ENCODE results near the gene BOLA3. TPM values are rescaled to one million over a fixed set of nuclear protein-coding genes. Genes with fewer than 3 reads are reported as not detected.

Gene BOLA3
- total and polyA plus RNA-seq, 2 of the 4 experiments (the other 2 are of a cell fraction) = 13.3 to 39.5 TPM

DNA sequence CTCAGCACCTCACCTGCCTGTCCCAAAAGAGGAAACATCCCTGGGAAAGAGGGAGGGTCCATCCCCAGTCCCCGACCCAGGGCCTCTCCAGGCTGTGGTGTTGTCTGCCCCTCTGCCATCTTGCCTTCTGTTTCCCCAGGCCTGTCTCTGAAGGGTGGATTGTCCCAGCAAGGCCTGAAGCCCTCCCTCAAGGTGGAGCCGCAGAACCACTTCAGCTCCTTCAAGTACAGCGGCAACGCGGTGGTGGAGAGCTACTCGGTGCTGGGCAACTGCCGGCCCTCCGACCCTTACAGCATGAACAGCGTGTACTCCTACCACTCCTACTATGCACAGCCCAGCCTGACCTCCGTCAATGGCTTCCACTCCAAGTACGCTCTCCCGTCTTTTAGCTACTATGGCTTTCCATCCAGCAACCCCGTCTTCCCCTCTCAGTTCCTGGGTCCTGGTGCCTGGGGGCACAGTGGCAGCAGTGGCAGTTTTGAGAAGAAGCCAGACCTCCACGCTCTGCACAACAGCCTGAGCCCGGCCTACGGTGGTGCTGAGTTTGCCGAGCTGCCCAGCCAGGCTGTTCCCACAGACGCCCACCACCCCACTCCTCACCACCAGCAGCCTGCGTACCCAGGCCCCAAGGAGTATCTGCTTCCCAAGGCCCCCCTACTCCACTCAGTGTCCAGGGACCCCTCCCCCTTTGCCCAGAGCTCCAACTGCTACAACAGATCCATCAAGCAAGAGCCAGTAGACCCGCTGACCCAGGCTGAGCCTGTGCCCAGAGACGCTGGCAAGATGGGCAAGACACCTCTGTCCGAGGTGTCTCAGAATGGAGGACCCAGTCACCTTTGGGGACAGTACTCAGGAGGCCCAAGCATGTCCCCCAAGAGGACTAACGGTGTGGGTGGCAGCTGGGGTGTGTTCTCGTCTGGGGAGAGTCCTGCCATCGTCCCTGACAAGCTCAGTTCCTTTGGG is 47.2 kb downstream of the BOLA3 start:
- Histone ChIP-seq H3K4ac (ENCODE audit: low read depth, low read length) (no peak overlapping the region), H4K91ac (ENCODE audit: insufficient read depth, low read depth, low read length) (no peak overlapping the region), H2BK120ac (ENCODE audit: low read depth, low read length) (no peak overlapping the region), H3K14ac (replicated peaks; ENCODE audit: low read depth, low read length) (no peak overlapping the region), H2BK15ac (ENCODE audit: low read depth, low read length) (no peak overlapping the region), H3K23ac (ENCODE audit: low read depth, low read length) (no peak overlapping the region), H2AFZ (replicated peaks; ENCODE audit: low read length, poor library complexity) (no peak overlapping the region), H3K56ac (ENCODE audit: extremely low read depth, insufficient read depth, low read length) (no peak overlapping the region), H4K8ac (ENCODE audit: low read depth in 2 of 2, low read length in 2 of 2) (no peak overlapping the region), H3K9me3 (ENCODE audit: control insufficient read depth, insufficient read depth, low read length) (no peaks in the 10 kb centered on the region), H3K79me1 (ENCODE audit: low read depth in 1 of 2, low read length in 2 of 2) (0 out of 4 replicates have a peak, but pooled peaks cover 0 to 3% of the 10 kb centered on the region in 2 experiments), H2AK5ac (ENCODE audit: low read depth, low read length) (no peak overlapping the region), H3K9me1 (ENCODE audit: insufficient read depth, low read length) (no peaks in the 10 kb centered on the region), H3K4me2 (ENCODE audit: low read depth, low read length) (no peak overlapping the region), H3K4me1 (ENCODE audit: control insufficient read depth, insufficient read depth, low read length) (no peaks in the 10 kb centered on the region), H3K18ac (ENCODE audit: low read depth, low read length) (no peak overlapping the region), H3K9ac (ENCODE audit: low read depth, low read length) (no peak overlapping the region), H3K27ac (ENCODE audit: insufficient read depth, low read length) (no peak overlapping the region), H2BK20ac (ENCODE audit: low read depth, low read length) (no peak overlapping the region), H3K36me3 (ENCODE audit: control insufficient read depth, insufficient read depth, low read length) (peaks cover 47% of the 10 kb centered on the region), H3K27me3 (ENCODE audit: control insufficient read depth, insufficient read depth, low read length) (no peaks in the 10 kb centered on the region), H4K20me1 (ENCODE audit: insufficient read depth, low read length) (no peaks in the 10 kb centered on the region), H2BK5ac (ENCODE audit: low read depth, low read length, poor library complexity, severe bottlenecking) (no peak overlapping the region), H3K4me3 (ENCODE audit: insufficient read depth, low read depth, low read length) (no peak overlapping the region), H4K5ac (ENCODE audit: low read depth, low read length) (no peak overlapping the region), H2AK9ac (replicated peaks; ENCODE audit: low read depth, low read length, poor library complexity) (no peak overlapping the region)
- WGBS, 2 experiments (ENCODE audit: extremely low coverage in 2 of 2, insufficient read length in 1 of 2) = 93% methylated on average over 14 of the region's 25 CpGs; no CpG with 5 or more reads in 1 of the 2 experiments
- BruUV-seq (replicated peaks) = no TSS peak
- intact Hi-C loops (cut with micrococcal nuclease) (no loop called here), dilution Hi-C loops (cut with HindIII; ENCODE audit: low sequenced_read_pairs, unreplicated experiment) (loop anchor here (25.0 kb wide), 1 partner anchor 263 kb away; the partner anchor contains the start of gene STAMBP), in situ Hi-C loops (cut with MboI; ENCODE audit: low sequenced_read_pairs) (no loop called here)
- ChIA-PET CTCF (interaction anchor here (0.6 kb wide), 1 partner anchor 807 kb away, joined by 3 read pairs; no protein-coding TSS in a partner anchor), POLR2A (ENCODE audit: unreplicated experiment) (no interaction called here)
- TF ChIP-seq RFX5 (IDR thresholded peaks at IDR 0.05; ENCODE audit: low read depth, low read length) (no peak), RCOR1 (IDR thresholded peaks at IDR 0.05; ENCODE audit: insufficient replicate concordance, low read length) (no peak), MXI1 (IDR thresholded peaks at IDR 0.05; ENCODE audit: borderline replicate concordance, low read depth, low read length) (no peak), NFE2L2 (IDR thresholded peaks at IDR 0.05; ENCODE audit: low read depth, low read length) (no peak), POLR2A (IDR thresholded peaks at IDR 0.05; ENCODE audit: low read depth, low read length) (no peak), CEBPB (IDR thresholded peaks at IDR 0.05; ENCODE audit: low read depth, low read length) (no peak), BHLHE40 (IDR thresholded peaks at IDR 0.05; ENCODE audit: low read depth, low read length) (no peak), MAFK (IDR thresholded peaks at IDR 0.05; ENCODE audit: low read depth, low read length) (no peak), RAD21 (IDR thresholded peaks at IDR 0.05; ENCODE audit: low read length) (no peak), FOS (IDR thresholded peaks at IDR 0.05; ENCODE audit: low read depth, low read length) (no peak)
- TF ChIP-seq, protein P1, sequence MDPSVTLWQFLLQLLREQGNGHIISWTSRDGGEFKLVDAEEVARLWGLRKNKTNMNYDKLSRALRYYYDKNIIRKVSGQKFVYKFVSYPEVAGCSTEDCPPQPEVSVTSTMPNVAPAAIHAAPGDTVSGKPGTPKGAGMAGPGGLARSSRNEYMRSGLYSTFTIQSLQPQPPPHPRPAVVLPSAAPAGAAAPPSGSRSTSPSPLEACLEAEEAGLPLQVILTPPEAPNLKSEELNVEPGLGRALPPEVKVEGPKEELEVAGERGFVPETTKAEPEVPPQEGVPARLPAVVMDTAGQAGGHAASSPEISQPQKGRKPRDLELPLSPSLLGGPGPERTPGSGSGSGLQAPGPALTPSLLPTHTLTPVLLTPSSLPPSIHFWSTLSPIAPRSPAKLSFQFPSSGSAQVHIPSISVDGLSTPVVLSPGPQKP (IDR thresholded peaks at IDR 0.05; ENCODE audit: borderline replicate concordance, low read depth, low read length) = no peak
- TF ChIP-seq, protein P2, sequence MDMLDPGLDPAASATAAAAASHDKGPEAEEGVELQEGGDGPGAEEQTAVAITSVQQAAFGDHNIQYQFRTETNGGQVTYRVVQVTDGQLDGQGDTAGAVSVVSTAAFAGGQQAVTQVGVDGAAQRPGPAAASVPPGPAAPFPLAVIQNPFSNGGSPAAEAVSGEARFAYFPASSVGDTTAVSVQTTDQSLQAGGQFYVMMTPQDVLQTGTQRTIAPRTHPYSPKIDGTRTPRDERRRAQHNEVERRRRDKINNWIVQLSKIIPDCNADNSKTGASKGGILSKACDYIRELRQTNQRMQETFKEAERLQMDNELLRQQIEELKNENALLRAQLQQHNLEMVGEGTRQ (IDR thresholded peaks at IDR 0.05; ENCODE audit: low read depth, low read length) = no peak
- DNase-seq (no peak), ATAC-seq (ENCODE audit: low read depth) (no peak)
